ENCODE measurements around the gene GTF3C1.
A peak's percentile ranks its signal among the peaks of the same experiment; 100 is the strongest.

Gene GTF3C1

GRCh38 chr16:27515874-27516353 is 33.8 kb downstream of the GTF3C1 start:
- DNase-seq: peak; percentile 38

GRCh38 chr16:27514806-27515205 is 34.9 kb downstream of the GTF3C1 start:
- no peak for DNase-seq

- no peak for DNase-seq
Measured at GRCh38 chr16:27511657-27512448, 37.9 kb downstream of the GTF3C1 start.

- DNase-seq: no peak
Measured at GRCh38 chr16:27508476-27508875, 41.2 kb downstream of the GTF3C1 start.

- no peak for DNase-seq
Measured at GRCh38 chr16:27506771-27507170, 42.9 kb downstream of the GTF3C1 start.

- no peak for DNase-seq
Measured at GRCh38 chr16:27505297-27506236, 44.1 kb downstream of the GTF3C1 start.

- DNase-seq: no peak
Measured at GRCh38 chr16:27503662-27504061, 46.1 kb downstream of the GTF3C1 start.

GRCh38 chr16:27500801-27501200 is 48.9 kb downstream of the GTF3C1 start:
- no peak for DNase-seq

GRCh38 chr16:27499659-27500055 is 50.1 kb downstream of the GTF3C1 start:
- DNase-seq: no peak

- DNase-seq: no peak
Measured at GRCh38 chr16:27498916-27499658, 50.6 kb downstream of the GTF3C1 start.

GRCh38 chr16:27498031-27498825 is 51.5 kb downstream of the GTF3C1 start:
- no peak for DNase-seq

GRCh38 chr16:27495191-27495590 is 54.5 kb downstream of the GTF3C1 start:
- no peak for DNase-seq

GRCh38 chr16:27492588-27492979 is 57.1 kb downstream of the GTF3C1 start:
- no peak for DNase-seq

GRCh38 chr16:27491894-27492587 is 57.7 kb downstream of the GTF3C1 start:
- DNase-seq: no peak

GRCh38 chr16:27489906-27490305 is 59.8 kb downstream of the GTF3C1 start:
- no peak for DNase-seq

- no peak for DNase-seq
Measured at GRCh38 chr16:27489421-27489820, 60.3 kb downstream of the GTF3C1 start.

GRCh38 chr16:27486760-27487159 is 63.0 kb downstream of the GTF3C1 start:
- DNase-seq: no peak

- DNase-seq: no peak
Measured at GRCh38 chr16:27486344-27486743, 63.4 kb downstream of the GTF3C1 start.

- no peak for DNase-seq
Measured at GRCh38 chr16:27485811-27486210, 63.9 kb downstream of the GTF3C1 start.

- DNase-seq: no peak
Measured at GRCh38 chr16:27485126-27485525, 64.6 kb downstream of the GTF3C1 start.

GRCh38 chr16:27483624-27484023 is 66.1 kb downstream of the GTF3C1 start:
- no peak for DNase-seq

- DNase-seq: no peak
Measured at GRCh38 chr16:27483088-27483437, 66.7 kb downstream of the GTF3C1 start.
